ENCODE measurements around the gene VEZF1.

GRCh38 chr17:58010067-58010799 is 22.2 kb upstream of the VEZF1 start:
- TF ChIP-seq CTCF (IDR thresholded peaks at IDR 0.05) (no peak), POLR2A (IDR thresholded peaks at IDR 0.05) (no peak), POLR2AphosphoS5 (IDR thresholded peaks at IDR 0.05) (no peak), EP300 (IDR thresholded peaks at IDR 0.05) (no peak)
